GM12891 (cell line): ENCODE results near the gene CTF1.

Experiments
- POLR2A ChIP-seq: IDR thresholded peaks from 2 replicates; pipeline ENCODE4 v1.6.1; 2011; ENCODE audit warnings: low read depth, low read length, control low read depth
- POLR2AphosphoS5 ChIP-seq: IDR thresholded peaks from 2 replicates; pipeline ENCODE4 v1.6.1; 2011; ENCODE audit warnings: low read depth, low read length, control low read depth
- POU2F2 ChIP-seq: IDR thresholded peaks from 2 replicates; pipeline ENCODE4 v1.6.1; 2011; ENCODE audit warnings: low read depth, mild to moderate bottlenecking, control low read depth, low read length, moderate library complexity
- SPI1 ChIP-seq: IDR thresholded peaks from 2 replicates; pipeline ENCODE4 v1.6.1; 2011; ENCODE audit warnings: low read depth, low read length, control low read depth

GRCh38 chr16:30888856-30889499 is 7.4 kb upstream of the CTF1 start:
- TF ChIP-seq POLR2AphosphoS5, result no peak
- TF ChIP-seq POU2F2, result no peak
- TF ChIP-seq POLR2A, result no peak
- no peak for TF ChIP-seq SPI1
